SIG-M5 (cell line): ENCODE measurements around the gene SNAPC3.
"Not testable (repeated sequence)": the region's sequence is repeated elsewhere in the genome, so short reads cannot be mapped to it uniquely, and the experiment has no call there.

ENCODE experiments used
- DNase-seq: peaks from one replicate; lab custom pipeline; 2025; lab: John Stamatoyannopoulos, UW

SNAPC3 gene

GRCh38 chr9:15423231-15423985 is 732 bp downstream of the SNAPC3 start:
- DNase-seq = no peak

- no peak for DNase-seq
These were observed 3.3 kb downstream of the SNAPC3 start for GRCh38 chr9:15426019-15426418.

- DNase-seq = not testable (repeated sequence)
These were observed 5.0 kb downstream of the SNAPC3 start for GRCh38 chr9:15427702-15428101.

GRCh38 chr9:15430920-15431844 is 8.5 kb downstream of the SNAPC3 start:
- DNase-seq = no peak

GRCh38 chr9:15433191-15433590 is 10.5 kb downstream of the SNAPC3 start:
- no peak for DNase-seq

- DNase-seq = no peak
These were observed 11.0 kb downstream of the SNAPC3 start for GRCh38 chr9:15433661-15434060.

- DNase-seq = no peak
These were observed 16.2 kb downstream of the SNAPC3 start for GRCh38 chr9:15438891-15439290.

GRCh38 chr9:15441841-15442240 is 19.2 kb downstream of the SNAPC3 start:
- not testable (repeated sequence) for DNase-seq

GRCh38 chr9:15442264-15442663 is 19.6 kb downstream of the SNAPC3 start:
- not testable (repeated sequence) for DNase-seq

GRCh38 chr9:15444141-15444540 is 21.5 kb downstream of the SNAPC3 start:
- DNase-seq = no peak

- no peak for DNase-seq
These were observed 31.3 kb downstream of the SNAPC3 start for GRCh38 chr9:15453956-15454355.

- no peak for DNase-seq
These were observed 38.4 kb downstream of the SNAPC3 start for GRCh38 chr9:15461056-15461455.

GRCh38 chr9:15461601-15462000 is 38.9 kb downstream of the SNAPC3 start:
- no peak for DNase-seq

- DNase-seq = no peak
These were observed 45.5 kb downstream of the SNAPC3 start for GRCh38 chr9:15468145-15468544.

- DNase-seq = no peak
These were observed 46.7 kb downstream of the SNAPC3 start for GRCh38 chr9:15469406-15469805.

- no peak for DNase-seq
These were observed 47.2 kb downstream of the SNAPC3 start for GRCh38 chr9:15469862-15470261.

- no peak for DNase-seq
These were observed 53.4 kb downstream of the SNAPC3 start for GRCh38 chr9:15475923-15476536.

GRCh38 chr9:15480028-15480427 is 57.4 kb downstream of the SNAPC3 start:
- no peak for DNase-seq

GRCh38 chr9:15482146-15482545 is 59.5 kb downstream of the SNAPC3 start:
- DNase-seq = no peak

- DNase-seq = no peak
These were observed 62.1 kb downstream of the SNAPC3 start for GRCh38 chr9:15484802-15485201.

- no peak for DNase-seq
These were observed 63.4 kb downstream of the SNAPC3 start for GRCh38 chr9:15485836-15486666.

GRCh38 chr9:15491950-15492349 is 69.3 kb downstream of the SNAPC3 start:
- DNase-seq = no peak
